ENCODE measurements around the gene HSBP1L1.

Gene HSBP1L1

DNA sequence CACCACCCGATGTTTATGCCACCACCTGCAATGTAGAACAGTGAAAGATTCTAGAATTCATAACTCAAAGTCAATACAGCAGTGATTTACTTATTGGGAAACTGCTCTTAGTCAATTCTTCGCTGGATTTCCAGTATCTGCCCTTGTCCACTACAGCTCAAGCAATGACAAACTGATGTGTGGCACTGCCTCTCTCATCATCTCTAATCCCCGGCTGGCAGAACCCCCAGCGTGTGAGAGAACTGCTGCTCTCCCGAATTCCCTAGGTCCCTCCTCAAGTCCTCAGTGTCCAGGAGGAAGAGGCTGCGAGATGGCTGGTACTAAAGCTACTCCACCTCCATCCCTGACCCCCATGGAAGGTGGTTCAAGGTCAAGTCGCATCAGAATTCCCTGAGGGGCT is 22.3 kb downstream of the HSBP1L1 start:
- Histone ChIP-seq H2AK5ac (ENCODE audit: low read length) (no peak overlapping the region), H3K18ac (ENCODE audit: low read length) (no peak overlapping the region), H3K9ac (ENCODE audit: low read length) (peak overlapping the region; percentile 60), H3K79me2 (ENCODE audit: control insufficient read depth, insufficient read depth, low read length) (peaks cover 62% of the 10 kb centered on the region), H3K56ac (ENCODE audit: low read length) (peak overlapping the region; percentile 8), H3K79me1 (ENCODE audit: low read length) (peaks cover 8% of the 10 kb centered on the region), H3K27me3 (ENCODE audit: insufficient read depth, low read length, poor library complexity) (no peaks in the 10 kb centered on the region), H3K23ac (ENCODE audit: low read length) (no peak overlapping the region), H3K4me1 (ENCODE audit: control insufficient read depth, low read depth, low read length) (no peaks in the 10 kb centered on the region), H3K36me3 (ENCODE audit: control insufficient read depth, insufficient read depth, low read length) (no peaks in the 10 kb centered on the region), H3K27ac (ENCODE audit: low read depth, low read length) (no peak overlapping the region), H3K4ac (ENCODE audit: low read depth, low read length) (no peak overlapping the region), H4K8ac (ENCODE audit: low read depth, low read length) (no peak overlapping the region), H2BK120ac (ENCODE audit: low read depth, low read length) (no peak overlapping the region), H2BK5ac (ENCODE audit: low read length) (no peak overlapping the region), H3K4me2 (ENCODE audit: low read length) (peak overlapping the region; percentile 49), H4K5ac (ENCODE audit: low read length) (no peak overlapping the region), H3K4me3 (ENCODE audit: low read length) (no peak overlapping the region), H2BK15ac (replicated peaks; ENCODE audit: low read depth) (no peak overlapping the region)
- no peak for DNase-seq
- no CpG with 5 or more reads among the region's 7 CpGs for WGBS (ENCODE audit: extremely low coverage, insufficient coverage, low lambda C conversion rate)

DNA sequence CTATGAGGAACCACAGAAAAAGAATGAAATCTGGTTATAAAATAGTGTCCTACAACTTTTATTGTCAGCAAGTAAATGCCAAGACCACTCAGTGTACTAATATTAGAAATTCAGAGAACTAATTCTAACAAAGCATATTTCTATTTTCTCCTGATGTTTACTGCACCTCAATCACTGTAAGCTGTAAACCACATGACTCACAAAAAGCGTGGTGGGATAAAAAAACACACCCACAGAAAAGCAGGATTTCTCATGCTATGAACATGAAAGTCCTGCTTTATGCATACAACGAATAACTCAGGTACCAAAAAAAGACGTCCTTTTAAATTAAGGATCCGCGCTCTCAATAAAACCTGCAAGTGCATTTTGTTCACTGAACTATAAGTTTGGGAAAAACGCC is 23.1 kb downstream of the HSBP1L1 start:
- Histone ChIP-seq H3K4me3 (ENCODE audit: low read length) (peak overlapping the region; percentile 96), H2AK5ac (ENCODE audit: low read length) (no peak overlapping the region), H3K79me1 (ENCODE audit: low read length) (peaks cover 5% of the 10 kb centered on the region), H3K9ac (ENCODE audit: low read length) (peak overlapping the region; percentile 95), H4K5ac (ENCODE audit: low read length) (peak overlapping the region; percentile 71), H2BK15ac (replicated peaks; ENCODE audit: low read depth) (no peak overlapping the region), H3K4me2 (ENCODE audit: low read length) (peak overlapping the region; percentile 81), H3K23ac (ENCODE audit: low read length) (no peak overlapping the region), H2BK5ac (ENCODE audit: low read length) (no peak overlapping the region), H3K27ac (ENCODE audit: low read depth, low read length) (no peak overlapping the region), H4K8ac (ENCODE audit: low read depth, low read length) (no peak overlapping the region), H3K4ac (ENCODE audit: low read depth, low read length) (no peak overlapping the region), H3K4me1 (ENCODE audit: control insufficient read depth, low read depth, low read length) (no peaks in the 10 kb centered on the region), H2BK120ac (ENCODE audit: low read depth, low read length) (no peak overlapping the region), H3K56ac (ENCODE audit: low read length) (peak overlapping the region; percentile 99), H3K36me3 (ENCODE audit: control insufficient read depth, insufficient read depth, low read length) (no peaks in the 10 kb centered on the region), H3K79me2 (ENCODE audit: control insufficient read depth, insufficient read depth, low read length) (peaks cover 54% of the 10 kb centered on the region), H3K27me3 (ENCODE audit: insufficient read depth, low read length, poor library complexity) (no peaks in the 10 kb centered on the region), H3K18ac (ENCODE audit: low read length) (no peak overlapping the region)
- WGBS (ENCODE audit: extremely low coverage, insufficient coverage, low lambda C conversion rate): no CpG with 5 or more reads among the region's 6 CpGs
- DNase-seq: no peak

DNA sequence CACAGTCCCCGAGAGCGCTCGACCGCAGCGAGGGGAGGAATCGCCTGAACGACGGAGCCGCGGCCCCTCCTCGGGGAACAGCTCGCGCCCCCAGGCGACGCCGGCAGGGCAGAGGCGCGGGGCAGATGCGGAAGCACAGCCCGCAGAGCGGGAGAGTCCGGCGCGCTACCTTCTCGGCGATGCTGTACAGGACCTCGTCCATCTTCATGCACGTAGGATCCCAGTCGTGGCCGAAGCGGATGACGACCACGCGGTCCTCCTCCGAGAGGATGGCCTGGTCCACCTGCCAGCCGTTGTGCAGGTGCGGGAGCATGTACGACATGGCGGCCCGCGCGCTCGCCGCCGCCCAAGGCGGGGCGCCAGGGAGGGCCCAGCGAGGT is 23.6 kb downstream of the HSBP1L1 start:
- H4K5ac ChIP-seq (ENCODE audit: low read length): no peak overlapping the region
- H3K9ac ChIP-seq (ENCODE audit: low read length): peak overlapping the region; percentile 95
- WGBS (ENCODE audit: extremely low coverage, insufficient coverage, low lambda C conversion rate): no CpG with 5 or more reads among the region's 48 CpGs

DNA sequence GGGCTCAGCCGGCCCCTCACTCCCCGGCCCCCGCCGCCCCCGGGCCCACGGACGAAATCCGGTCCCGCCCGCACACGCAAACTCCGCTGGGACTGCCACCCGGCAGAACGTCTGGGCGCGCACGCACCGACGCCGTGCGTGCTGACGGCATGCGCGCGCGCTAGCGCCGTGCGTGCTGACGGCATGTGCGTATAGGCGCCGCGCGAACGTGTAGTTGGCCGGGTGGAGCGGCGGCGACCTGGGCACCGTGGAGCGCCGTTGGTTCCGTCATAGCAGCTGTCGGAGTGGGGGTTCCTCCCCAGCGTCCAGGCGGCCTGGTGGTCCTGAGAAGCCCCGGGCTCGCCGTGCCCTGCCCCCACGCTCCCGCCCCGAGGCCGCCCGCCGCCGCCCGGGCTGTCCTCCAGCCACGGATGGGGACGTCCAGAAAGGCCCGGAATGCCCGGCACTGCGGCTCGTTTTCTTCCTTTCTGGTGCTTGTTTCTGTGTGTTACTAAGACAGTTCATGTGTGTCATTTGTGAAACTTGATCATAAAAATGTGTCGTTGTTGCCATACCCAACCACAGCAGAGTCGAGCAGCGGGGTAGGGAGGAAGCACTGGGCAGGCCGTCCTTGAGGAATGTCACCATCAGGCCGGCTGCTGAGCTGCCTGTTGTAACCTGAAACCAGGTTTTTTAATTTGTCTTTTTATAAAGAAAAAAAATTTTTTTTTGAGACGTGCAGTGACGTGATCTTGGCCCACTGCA is 24.2 kb downstream of the HSBP1L1 start, which contains the start of gene TXNL4A:
Gene TXNL4A, minus strand, starts transcription at position 113 of the 744 bp plus-strand sequence. CDS start 171 bp downstream, outside the sequence.
- peaks cover 44% of the 10 kb centered on the region for H3K79me2 ChIP-seq (ENCODE audit: control insufficient read depth, insufficient read depth, low read length)
- peak; percentile 87 for DNase-seq

More for the DNA sequence above, 23.6 kb downstream of the HSBP1L1 start:
- Histone ChIP-seq H3K79me1 (ENCODE audit: low read length) (peaks cover 5% of the 10 kb centered on the region), H2BK15ac (replicated peaks; ENCODE audit: low read depth) (no peak overlapping the region), H3K4ac (ENCODE audit: low read depth, low read length) (peak overlapping the region; percentile 41), H3K56ac (ENCODE audit: low read length) (peak overlapping the region; percentile 99), H3K4me2 (ENCODE audit: low read length) (peak overlapping the region; percentile 43), H3K4me3 (ENCODE audit: low read length) (peak overlapping the region; percentile 96), H3K4me1 (ENCODE audit: control insufficient read depth, low read depth, low read length) (no peaks in the 10 kb centered on the region), H3K79me2 (ENCODE audit: control insufficient read depth, insufficient read depth, low read length) (peaks cover 49% of the 10 kb centered on the region), H3K27me3 (ENCODE audit: insufficient read depth, low read length, poor library complexity) (no peaks in the 10 kb centered on the region), H3K23ac (ENCODE audit: low read length) (no peak overlapping the region), H2AK5ac (ENCODE audit: low read length) (no peak overlapping the region), H4K8ac (ENCODE audit: low read depth, low read length) (no peak overlapping the region), H3K36me3 (ENCODE audit: control insufficient read depth, insufficient read depth, low read length) (no peaks in the 10 kb centered on the region), H3K27ac (ENCODE audit: low read depth, low read length) (no peak overlapping the region), H2BK120ac (ENCODE audit: low read depth, low read length) (no peak overlapping the region), H3K18ac (ENCODE audit: low read length) (peak overlapping the region; percentile 25), H2BK5ac (ENCODE audit: low read length) (no peak overlapping the region)
- DNase-seq: peak; percentile 69

DNA sequence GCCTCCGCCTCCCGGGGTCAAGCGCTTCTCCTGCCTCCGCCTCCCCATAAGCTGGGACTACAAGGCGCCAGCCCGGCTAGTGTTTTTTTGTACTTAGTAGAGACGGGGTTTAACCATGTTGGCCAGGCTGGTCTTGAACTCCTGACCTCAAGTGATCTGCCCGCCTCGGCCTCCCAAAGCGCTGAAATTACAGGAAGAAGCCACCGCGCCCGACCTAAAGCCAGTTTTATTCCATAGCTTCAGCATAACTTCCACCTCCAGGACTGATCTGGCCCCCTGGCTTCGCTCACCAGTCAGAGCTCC is 24.7 kb downstream of the HSBP1L1 start:
- Histone ChIP-seq H3K4me3 (ENCODE audit: low read length) (peak overlapping the region; percentile 58), H3K27ac (ENCODE audit: low read depth, low read length) (no peak overlapping the region), H4K5ac (ENCODE audit: low read length) (no peak overlapping the region), H3K56ac (ENCODE audit: low read length) (peak overlapping the region; percentile 99), H3K23ac (ENCODE audit: low read length) (no peak overlapping the region), H3K4ac (ENCODE audit: low read depth, low read length) (peak overlapping the region; percentile 22), H3K36me3 (ENCODE audit: control insufficient read depth, insufficient read depth, low read length) (no peaks in the 10 kb centered on the region), H3K18ac (ENCODE audit: low read length) (no peak overlapping the region), H2AK5ac (ENCODE audit: low read length) (no peak overlapping the region), H3K4me1 (ENCODE audit: control insufficient read depth, low read depth, low read length) (no peaks in the 10 kb centered on the region), H3K79me2 (ENCODE audit: control insufficient read depth, insufficient read depth, low read length) (peaks cover 39% of the 10 kb centered on the region), H3K79me1 (ENCODE audit: low read length) (peaks cover 2% of the 10 kb centered on the region), H3K9ac (ENCODE audit: low read length) (peak overlapping the region; percentile 90), H2BK5ac (ENCODE audit: low read length) (no peak overlapping the region), H3K4me2 (ENCODE audit: low read length) (peak overlapping the region; percentile 81), H2BK120ac (ENCODE audit: low read depth, low read length) (no peak overlapping the region), H4K8ac (ENCODE audit: low read depth, low read length) (peak overlapping the region; percentile 42), H3K27me3 (ENCODE audit: insufficient read depth, low read length, poor library complexity) (no peaks in the 10 kb centered on the region), H2BK15ac (replicated peaks; ENCODE audit: low read depth) (no peak overlapping the region)
- DNase-seq: no peak
- WGBS (ENCODE audit: extremely low coverage, insufficient coverage, low lambda C conversion rate): no CpG with 5 or more reads among the region's 14 CpGs

More for the DNA sequence above, 24.2 kb downstream of the HSBP1L1 start, which contains the start of gene TXNL4A:
- no peak within 1 kb of the TSS for H2BK5ac ChIP-seq (ENCODE audit: low read length)
- H3K9ac ChIP-seq (ENCODE audit: low read length): peak within 1 kb of the TSS; percentile 95
- no peak within 1 kb of the TSS for H2AK5ac ChIP-seq (ENCODE audit: low read length)
- no peak within 1 kb of the TSS for H2BK15ac ChIP-seq (replicated peaks; ENCODE audit: low read depth)
- H3K4me3 ChIP-seq (ENCODE audit: low read length): peak within 1 kb of the TSS; percentile 96
- H3K4ac ChIP-seq (ENCODE audit: low read depth, low read length): peak within 1 kb of the TSS; percentile 41
- no peaks in the 10 kb centered on the region for H3K36me3 ChIP-seq (ENCODE audit: control insufficient read depth, insufficient read depth, low read length)
- peaks cover 3% of the 10 kb centered on the region for H3K79me1 ChIP-seq (ENCODE audit: low read length)
- H3K4me2 ChIP-seq (ENCODE audit: low read length): peak within 1 kb of the TSS; percentile 81
- peak within 1 kb of the TSS; percentile 71 for H4K5ac ChIP-seq (ENCODE audit: low read length)
- H3K18ac ChIP-seq (ENCODE audit: low read length): peak within 1 kb of the TSS; percentile 68
- H3K27ac ChIP-seq (ENCODE audit: low read depth, low read length): no peak within 1 kb of the TSS
- no peak within 1 kb of the TSS for H2BK120ac ChIP-seq (ENCODE audit: low read depth, low read length)
- H3K4me1 ChIP-seq (ENCODE audit: control insufficient read depth, low read depth, low read length): no peaks in the 10 kb centered on the region
- WGBS (ENCODE audit: extremely low coverage, insufficient coverage, low lambda C conversion rate): no CpG with 5 or more reads among the region's 71 CpGs
- peak within 1 kb of the TSS; percentile 42 for H4K8ac ChIP-seq (ENCODE audit: low read depth, low read length)
- peak within 1 kb of the TSS; percentile 99 for H3K56ac ChIP-seq (ENCODE audit: low read length)
- H3K23ac ChIP-seq (ENCODE audit: low read length): no peak within 1 kb of the TSS
- no peaks in the 10 kb centered on the region for H3K27me3 ChIP-seq (ENCODE audit: insufficient read depth, low read length, poor library complexity)
